ENCODE data around the gene TNIK.

The TNIK gene

DNA sequence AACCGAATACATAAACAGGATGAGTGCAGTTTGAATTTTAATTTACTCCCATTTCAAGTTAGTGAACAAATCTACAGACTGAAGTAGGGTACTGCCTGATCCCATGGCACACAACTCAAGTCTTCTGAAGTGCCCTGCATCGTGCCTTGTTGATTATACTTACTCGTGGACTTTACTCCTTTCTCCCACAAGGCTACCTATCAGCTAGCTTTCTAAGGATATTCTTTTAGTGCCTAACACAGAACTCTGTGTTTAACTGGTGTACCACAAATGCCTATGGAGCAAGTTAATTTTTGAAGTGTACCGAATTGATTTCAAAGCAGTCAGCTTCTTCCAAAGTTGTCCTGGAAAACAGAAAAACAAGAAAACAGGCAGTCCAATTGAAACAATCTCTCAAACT lies 119.8 kb downstream of the TNIK start:
- no peak for DNase-seq (ENCODE audit: low read depth in 2 of 2)

DNA sequence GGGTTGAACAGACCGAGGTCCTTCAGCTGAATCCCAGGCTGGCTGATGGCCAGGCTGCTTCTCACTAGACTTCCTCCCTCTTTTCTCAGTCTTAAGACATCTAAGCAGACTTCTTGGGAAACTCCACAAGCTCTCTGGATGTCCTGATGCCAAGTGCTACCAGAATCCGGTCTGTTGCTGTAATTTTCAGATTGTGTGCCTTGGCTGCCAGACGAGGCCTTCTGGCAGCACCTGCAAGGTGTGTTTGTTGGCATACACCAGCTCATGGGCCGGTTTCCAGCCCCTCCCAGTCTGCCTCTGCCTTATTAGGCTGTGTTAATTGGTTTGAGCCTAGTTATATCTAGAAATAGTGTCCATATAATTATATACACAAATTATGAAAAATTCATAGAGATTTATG lies 120.6 kb downstream of the TNIK start:
- no peak for DNase-seq (ENCODE audit: low read depth in 2 of 2)

DNA sequence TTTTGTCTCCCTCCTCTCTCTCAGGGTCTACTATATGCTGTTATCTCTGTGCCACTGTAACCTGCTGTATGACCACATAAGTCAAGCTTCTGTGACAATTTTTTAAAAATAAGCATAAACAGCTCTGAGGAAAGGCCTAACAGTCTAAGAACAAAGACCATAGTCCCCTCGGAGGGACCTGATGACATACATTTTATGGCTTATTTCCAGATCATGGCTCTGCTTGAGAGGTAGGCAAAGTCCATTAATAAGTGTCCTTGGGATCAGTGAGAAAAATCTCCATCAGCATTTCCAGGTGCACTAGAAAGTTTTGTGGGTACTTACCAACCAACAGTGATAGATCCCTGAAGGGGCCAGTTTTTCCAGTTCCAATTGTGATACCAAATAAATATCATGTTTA lies 123.8 kb downstream of the TNIK start:
- no peak for DNase-seq (ENCODE audit: low read depth in 2 of 2)

DNA sequence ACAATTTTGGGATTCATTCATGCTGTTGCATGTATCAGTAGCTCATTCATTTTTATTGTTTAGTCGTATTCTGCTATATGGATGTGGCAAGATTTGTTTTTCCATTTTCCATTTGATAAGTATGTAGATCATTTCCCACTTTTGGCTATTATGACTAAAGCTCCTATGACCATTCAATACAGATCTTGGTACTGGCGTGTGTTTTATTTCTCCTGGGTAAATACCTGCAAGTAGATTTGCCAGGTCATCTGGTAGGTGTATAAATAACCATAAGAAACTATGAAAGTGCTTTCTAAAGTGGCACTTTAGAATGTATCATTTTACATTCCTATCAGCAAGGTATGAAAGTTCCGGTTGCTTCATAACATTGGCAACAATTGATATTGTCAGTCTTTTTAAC lies 124.6 kb downstream of the TNIK start:
- DNase-seq (ENCODE audit: low read depth in 2 of 2), result no peak

DNA sequence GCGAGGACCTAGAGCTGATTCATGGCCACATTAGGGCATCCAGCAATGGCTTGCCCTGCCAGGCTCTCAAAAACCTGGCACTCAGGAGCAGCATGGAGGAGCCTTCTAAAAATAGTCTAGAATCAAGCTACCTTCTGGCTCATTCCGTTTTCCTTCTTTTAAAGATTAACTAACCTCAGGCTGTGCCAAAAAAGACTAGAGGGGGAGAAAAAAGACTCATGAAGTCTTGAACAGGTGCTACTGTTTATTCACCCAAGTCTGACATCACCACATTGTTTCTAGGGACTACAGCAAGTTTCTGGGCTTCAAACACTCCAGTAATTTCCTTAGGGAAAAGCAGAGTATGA lies 125.8 kb downstream of the TNIK start:
- no peak for DNase-seq (ENCODE audit: low read depth in 2 of 2)

DNA sequence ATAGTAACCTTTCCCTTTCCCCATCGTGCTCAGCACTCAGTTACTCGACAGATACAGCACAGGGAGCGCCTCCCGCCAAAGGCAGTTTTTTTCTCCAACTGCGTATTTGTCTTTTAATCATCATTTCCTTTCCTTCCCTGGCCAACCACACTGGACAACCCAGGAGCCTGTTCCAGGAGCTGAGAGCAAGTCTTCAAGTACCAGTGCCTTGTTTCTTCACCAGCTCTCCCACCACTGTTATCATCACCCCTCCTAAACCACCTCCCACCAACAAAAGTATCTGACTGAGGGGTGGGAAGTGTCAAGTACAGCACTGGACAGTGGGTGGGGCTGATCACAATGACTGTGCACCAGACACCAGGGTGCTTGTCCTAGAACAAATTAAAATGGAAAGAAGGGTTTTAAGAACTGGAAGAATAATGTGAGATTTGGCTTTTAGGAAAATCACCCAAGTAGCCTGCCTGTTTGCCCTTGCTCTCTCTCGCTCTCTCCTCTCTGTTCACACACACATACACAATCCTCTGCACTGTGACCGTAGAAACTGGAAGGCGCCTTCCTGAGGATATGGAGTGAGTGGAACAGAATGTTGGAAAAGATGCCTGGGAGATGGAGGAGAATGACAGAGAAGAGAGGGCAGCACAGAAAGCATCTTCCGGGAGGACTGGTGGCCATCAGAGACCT lies 126.3 kb downstream of the TNIK start:
- DNase-seq (ENCODE audit: low read depth in 2 of 2), result no peak

DNA sequence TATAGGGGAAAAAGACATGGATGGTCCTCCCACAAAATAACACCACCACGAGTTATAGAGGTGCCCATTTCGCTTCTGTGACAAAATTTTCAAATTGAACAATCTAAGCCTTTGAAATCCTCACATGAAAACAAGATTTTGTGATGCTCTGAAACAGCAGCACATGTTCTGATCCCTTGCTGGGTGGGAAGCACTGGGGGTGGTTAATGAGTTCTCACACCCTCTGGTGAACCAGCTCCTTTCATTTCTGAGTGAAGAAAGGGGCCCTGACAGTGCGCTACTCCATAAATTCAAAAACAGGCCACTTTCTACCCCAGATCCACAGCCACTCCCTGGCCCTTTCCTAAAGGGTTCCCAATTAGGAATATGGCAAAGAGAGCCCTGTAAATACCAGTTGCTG lies 129.3 kb downstream of the TNIK start:
- no peak for DNase-seq (ENCODE audit: low read depth in 2 of 2)

DNA sequence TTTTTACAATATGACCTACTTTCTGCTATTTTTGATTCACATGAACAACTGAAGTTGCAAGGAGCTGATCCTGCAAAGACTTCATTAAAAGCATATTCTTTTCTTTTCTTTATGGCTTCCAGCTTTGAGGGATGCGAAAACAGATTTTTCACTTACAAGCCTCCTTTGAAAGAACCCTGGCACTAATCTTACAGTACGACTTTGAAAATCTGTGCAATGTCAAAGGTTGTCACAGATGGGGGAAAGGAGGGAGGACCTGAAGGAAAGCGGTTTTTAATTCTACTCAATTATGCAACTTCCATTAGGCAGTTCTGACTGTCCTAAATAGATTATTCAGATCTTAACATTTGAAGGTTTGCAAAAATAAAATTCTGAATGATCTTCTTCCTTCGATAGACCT lies 130.5 kb downstream of the TNIK start:
- no peak for DNase-seq (ENCODE audit: low read depth in 2 of 2)

DNA sequence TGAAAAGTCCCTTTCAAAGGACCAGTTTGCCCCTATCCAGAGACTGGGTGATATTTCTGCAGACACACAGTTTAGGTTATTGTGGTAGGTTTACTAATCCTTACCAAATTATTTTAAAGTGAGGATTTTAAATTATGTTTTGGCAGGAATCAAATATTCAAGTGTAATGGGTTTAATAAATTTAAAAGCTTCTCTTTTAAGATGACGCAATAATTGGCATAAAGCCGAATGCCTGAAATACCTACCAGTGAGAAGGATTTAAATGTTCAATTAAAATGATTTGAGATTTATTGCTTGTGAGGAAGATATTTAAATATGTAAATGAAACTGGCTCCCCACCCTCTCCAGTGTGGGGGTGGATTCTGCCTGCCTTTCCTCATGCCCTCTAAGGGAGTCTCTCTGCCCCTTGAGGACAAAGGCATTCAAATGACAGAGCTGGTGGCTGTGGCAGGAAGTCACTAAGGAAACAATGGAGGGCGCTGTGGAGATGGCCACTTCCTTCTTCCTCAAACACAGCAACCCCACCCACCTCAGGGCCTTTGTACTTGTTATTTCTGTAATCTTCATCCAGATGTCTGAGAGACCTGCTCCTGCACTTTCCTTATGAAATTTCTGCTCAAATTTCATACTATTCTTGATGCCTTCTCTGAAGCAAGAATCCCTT lies 131.7 kb downstream of the TNIK start:
- peak in 1 of 2 donors; percentile 7 for DNase-seq (ENCODE audit: low read depth in 2 of 2)

DNA sequence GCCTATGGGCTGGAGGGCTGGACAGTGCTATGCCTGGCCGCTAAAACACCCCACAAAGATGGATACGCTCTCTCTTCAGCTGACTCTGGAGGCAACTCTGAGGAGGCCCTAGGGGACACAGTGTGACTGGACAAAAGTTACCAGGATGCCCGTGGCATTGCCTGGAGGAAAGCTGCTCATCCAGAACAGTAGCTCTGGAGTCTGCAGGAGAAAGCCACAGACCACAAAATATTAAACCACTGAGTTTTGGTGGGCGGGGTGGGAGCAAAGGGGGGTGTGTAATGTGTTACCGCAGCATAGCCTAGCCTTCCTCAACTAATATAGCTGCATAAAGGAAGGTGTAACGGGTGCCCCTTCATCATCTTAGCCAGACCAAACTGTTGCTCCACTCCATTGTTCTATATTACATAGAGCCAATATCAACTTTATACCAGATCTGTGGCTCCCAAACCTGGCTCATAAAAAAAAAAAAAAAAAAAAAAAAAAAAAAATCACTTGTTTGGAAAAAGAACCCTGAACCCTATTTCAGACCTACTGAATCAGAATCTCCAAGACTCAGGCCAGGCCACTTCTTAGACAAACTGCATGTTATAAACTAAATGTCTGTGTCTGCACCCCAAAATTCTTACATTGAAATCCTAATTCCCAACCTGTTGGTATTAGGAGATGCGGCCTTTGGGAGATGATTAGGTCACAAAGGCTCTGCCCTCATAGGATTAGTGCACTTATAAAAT lies 132.6 kb downstream of the TNIK start:
- no peak for DNase-seq (ENCODE audit: low read depth in 2 of 2)

DNA sequence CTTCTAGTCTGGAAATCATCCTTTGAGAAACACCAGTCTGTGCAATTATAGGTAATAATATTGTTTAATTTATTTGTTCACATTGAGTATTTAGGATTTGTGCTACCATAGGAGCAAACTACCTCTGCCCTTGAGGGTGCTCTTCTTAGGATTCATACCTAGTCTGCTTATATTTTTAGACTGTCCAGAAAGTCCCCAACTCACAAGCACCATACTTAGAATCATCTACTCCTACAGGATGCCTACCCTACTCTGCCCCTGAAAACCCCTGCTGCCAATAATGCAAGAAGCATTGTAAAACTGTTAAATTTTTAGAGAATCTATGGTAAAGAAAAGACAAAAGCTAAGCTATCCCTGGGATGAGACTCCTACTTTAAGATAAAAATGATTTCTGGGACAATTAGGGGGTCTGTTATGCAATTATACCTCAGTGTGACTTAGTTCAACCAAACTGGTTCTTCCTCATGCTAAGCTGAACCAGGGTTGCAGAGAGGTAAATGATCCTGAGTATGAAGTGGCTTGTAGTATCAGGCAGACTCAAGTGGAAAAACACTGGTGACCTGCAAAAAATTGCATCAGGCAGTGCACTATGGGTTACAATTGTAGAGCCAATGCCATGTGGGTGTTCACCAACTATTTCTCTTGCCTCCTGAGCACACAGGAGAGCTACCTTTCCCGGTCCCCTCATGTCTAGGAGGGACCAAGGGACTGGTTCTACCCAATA lies 133.3 kb downstream of the TNIK start:
- no peak for DNase-seq (ENCODE audit: low read depth in 2 of 2)

DNA sequence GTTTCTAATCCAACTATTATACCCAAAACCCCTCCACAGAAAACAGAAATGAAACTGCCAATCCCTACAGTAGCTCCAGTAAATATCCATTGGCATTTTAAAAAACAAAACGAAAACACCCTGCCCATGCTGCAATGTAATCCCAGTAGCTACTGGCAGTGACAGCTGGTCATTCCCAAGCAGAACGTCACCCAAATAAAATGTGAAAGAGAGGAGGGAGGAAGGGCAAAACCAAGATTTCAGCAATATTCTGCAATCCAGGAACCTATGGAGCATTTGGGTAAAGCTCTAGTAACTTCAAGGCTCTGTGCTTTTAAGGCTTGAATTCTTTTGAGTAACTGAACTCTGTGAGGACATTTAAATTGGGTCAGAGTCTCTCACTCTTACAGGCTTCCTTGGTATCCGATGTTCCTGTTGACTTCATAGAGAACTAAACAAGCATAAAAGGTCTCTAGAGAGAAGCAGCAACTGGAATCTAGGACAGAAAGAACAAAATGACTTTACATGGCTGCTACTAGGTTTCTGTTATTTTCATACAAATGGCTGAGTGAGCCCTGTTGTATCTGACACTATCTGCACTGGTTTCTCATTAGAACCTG lies 136.2 kb downstream of the TNIK start:
- no peak for DNase-seq (ENCODE audit: low read depth in 2 of 2)

DNA sequence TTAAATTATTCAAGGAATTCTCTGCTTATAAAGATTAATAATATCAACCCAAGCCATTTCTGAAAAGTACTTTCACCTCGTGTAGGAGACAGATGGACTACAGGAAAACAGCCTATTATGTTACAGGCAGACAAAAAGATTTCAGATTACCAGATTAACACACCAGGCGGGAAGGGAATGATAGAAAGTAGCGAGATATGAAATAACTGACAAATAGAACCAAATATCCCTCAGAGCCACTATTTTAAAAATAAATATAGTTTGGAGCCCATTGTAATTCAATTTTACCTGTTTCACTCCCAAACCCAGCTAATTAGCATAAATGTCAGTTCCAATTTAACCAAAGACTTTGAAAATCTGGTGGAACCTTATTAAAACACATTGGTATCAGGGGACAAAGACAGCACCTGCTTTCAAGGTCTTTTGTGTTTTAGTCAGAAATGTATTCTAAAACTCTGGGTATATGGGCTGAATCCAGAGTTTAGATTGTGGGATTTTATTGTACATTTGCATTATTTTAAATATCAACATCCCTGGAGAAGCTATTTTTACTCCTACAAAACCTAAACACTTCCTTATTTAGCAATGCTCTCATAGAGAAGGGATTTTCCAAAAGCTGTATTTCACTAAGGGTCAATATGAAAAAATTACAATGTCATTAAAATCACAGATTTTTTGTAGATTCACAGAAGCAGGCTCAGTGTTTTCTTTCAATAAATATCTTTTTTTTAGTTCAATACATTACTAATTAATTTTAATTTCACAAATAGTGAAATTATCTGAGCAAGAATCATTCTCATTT lies 138.4 kb downstream of the TNIK start:
- no peak for DNase-seq (ENCODE audit: low read depth in 2 of 2)

DNA sequence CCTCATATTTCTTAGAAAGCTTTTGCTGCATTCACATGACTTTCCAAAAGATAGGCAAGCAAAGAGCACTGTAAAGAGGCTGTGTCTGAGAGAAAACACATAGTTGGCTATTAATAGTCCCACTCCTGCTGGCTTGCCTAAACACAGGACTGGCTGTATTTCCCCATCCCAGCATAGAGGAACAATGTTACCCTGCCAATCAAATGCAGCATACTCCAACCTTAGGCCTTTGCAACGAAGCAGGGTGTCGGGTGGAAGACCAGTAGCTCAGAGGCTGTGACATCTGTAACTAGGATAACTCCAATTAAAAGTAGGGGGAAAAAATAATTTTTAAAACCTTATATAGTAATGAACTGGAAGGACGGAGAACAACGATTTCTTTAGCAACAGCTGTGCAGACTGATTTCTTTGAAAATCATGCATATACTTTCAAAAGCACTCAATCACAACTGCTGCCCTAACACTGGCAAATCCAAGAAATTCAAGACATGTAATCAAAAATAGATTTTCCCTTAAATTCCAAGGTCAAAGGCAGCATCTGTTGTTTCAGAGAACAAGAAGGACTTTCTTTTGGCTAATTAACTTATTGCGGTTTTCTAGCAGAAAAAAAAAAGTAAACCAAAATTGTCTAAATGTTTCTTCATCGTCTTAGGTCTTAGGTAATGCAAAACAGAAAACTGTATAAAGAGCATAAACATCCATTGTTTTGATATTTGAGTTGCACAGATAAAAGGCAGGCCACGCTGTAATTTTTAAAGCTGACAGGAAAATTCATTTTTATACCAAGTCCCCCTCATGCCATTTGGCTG lies 139.3 kb downstream of the TNIK start:
- DNase-seq (ENCODE audit: low read depth in 2 of 2), result no peak

DNA sequence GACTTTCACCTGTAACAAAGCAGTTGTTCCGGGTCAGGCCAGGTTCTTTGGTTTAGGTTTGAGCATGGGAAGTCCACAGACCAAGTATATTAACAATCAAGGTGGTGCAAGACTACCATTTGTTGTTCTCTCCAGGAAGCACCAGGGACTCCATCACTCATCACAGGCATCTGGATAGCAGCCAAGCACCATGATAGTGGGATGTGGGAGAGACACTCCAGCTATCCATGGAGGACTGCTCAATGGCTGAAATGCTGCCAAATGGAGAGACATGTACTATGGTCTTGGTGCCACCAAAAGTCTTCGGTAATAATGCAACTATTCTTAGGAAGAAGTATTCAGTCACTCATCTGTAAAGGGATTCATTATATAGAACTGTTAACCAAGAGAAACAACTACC lies 143.0 kb downstream of the TNIK start:
- no peak for DNase-seq (ENCODE audit: low read depth in 2 of 2)

DNA sequence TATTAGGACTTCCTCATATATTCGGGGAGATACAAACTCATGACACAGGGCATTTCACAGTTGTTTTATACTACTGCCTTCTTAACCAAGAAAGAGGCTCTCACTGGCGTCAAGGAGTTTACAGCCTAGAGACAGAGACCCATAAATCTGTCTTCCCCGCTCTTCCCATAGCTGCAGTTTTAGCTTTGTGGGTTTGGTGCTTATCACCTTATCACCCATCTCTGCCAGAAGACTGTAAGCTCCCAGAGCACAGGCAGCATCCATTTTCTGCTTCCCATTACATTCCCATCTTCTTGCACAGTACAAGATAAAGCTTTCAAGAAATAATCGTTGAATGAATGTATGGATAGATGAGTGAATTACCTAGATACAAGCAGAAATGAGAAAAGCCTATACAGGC lies 144.3 kb downstream of the TNIK start:
- no peak for DNase-seq (ENCODE audit: low read depth in 2 of 2)

DNA sequence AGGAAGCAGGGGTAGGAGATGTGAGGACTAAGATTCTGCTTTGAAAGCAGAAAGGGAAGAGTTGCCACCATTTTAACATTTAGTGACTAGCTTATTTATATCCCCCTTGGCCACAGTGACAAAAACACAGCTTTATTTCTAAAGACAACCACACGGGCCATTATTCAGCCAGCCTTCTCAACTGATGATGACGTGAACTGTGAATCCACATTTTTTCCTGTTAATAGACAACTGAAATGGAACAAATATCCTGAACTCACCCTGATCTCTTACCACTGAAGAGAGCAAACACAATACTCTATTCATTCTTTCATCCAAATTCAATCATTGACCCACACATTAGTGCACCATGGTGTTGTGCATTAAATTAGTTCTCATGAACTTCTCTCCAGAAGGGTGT lies 145.1 kb downstream of the TNIK start:
- no peak for DNase-seq (ENCODE audit: low read depth in 2 of 2)

DNA sequence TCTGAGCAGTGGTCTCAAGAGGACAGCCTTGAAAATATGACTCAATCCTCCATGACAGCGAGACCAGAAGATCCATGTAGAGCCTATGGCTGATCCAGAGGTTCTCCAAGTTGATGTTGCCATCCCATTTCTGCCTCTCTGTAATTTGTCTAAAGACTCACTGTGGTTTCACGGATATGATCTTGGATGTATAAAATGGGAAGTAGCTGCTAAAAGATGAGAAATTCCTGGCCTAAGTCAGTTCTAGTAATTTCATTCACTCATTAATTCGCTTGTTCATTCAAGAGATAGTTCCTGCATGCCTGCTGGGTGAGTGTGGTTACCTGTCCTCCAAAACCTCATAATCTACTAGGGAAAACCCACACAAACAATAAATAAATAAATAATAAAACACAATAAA lies 145.9 kb downstream of the TNIK start:
- DNase-seq (ENCODE audit: low read depth in 2 of 2), result no peak

DNA sequence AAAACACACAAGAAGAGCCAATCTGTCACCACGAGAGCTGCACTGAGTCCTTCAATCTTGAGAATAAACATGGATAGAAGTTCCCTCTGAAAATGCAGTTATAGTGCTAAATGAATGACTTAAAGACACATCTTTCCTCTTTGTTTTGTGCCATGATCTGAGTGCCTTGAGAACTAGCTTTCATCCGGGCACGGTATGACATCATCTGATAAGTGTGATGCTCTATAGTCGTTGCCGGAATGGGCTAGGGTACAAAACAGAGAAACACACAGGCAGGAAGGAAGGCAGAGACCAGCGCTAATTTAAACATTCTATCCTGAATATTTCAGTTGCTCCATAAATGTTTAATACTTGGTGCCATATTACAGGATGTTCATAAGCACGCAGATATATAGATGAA lies 146.5 kb downstream of the TNIK start:
- no peak for DNase-seq (ENCODE audit: low read depth in 2 of 2)

DNA sequence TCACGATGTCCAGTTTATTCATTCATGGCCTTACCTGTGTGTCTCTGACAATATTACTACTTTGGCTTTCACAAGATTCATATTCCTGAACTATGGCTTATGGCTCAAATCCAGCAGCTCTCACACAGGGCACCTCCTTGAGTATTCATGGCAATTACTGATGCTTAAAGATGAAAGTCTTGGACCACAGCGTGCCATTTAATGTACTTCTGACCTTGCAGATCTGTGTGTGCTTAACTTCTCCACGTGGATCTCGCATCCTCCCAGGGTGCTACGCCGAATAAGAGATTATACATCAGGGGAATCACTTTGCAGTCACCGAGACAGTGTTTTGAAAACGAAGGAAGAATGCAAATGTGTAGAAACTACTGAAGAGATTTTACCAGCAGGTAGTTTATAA lies 147.5 kb downstream of the TNIK start:
- no peak for DNase-seq (ENCODE audit: low read depth in 2 of 2)

DNA sequence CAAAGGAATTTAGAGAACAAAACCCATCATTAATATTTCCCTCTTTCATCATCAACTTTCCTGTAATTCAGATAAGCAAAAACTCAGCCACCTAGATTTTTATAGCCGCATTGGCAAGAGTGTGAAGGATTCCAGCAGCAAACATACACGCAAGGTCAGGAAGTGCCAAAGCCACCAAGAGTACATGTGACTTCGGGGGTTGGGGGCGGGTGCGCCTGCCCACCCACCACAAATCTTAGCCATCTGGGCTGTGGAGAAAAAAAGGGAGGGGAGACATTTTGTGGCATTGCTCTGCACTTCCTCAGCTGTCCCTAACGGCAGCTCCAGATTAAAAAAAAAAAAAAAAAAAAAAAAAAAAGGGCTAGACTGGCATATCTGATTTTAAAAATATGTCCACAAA lies 148.4 kb downstream of the TNIK start:
- no peak for DNase-seq (ENCODE audit: low read depth in 2 of 2)

Measured in activated CD4-positive, alpha-beta T cell treated with anti-CD3 and anti-CD28 coated beads for 24 hours (primary cell).